Stimulated activated naive CD8-positive, alpha-beta T cell treated with anti-CD3 and anti-CD28 coated beads, Interleukin-15, amount 100 ng/mL, for 72 hours (primary cell): Measurements from ENCODE around the gene ELF4.
"Not testable (repeated sequence)": the region's sequence is repeated elsewhere in the genome, so short reads cannot be mapped to it uniquely, and the experiment has no call there.

Source experiments
- ATAC-seq: fragments of 150-1000 bp; cut with Tn5 transposase; 2 replicates; pipeline ENCODE4 v1.10.0; 2021; ENCODE audit warnings: mild to moderate bottlenecking, moderate library complexity
- DNase-seq, 2 donors: peaks; one replicate each; pipeline ENCODE4 v3.0.0; 2021 to 2022
- H3K27ac Mint-ChIP-seq, 2 donors: one replicate each; pipeline ENCODE4 v1.8.0; 2022; ENCODE audit warnings: mild to moderate bottlenecking in 2 of 2, mixed read lengths in 2 of 2, moderate library complexity in 2 of 2
- H3K27me3 Mint-ChIP-seq: one replicate; pipeline ENCODE4 v1.8.0; 2022; ENCODE audit warnings: mixed read lengths
- H3K4me1 Mint-ChIP-seq: one replicate; pipeline ENCODE4 v1.8.0; 2022; ENCODE audit warnings: mild to moderate bottlenecking, mixed read lengths
- H3K4me3 Mint-ChIP-seq, 2 donors: one replicate each; pipeline ENCODE4 v1.8.0; 2022; ENCODE audit warnings: mild to moderate bottlenecking in 2 of 2, mixed read lengths in 2 of 2, moderate library complexity in 1 of 2
- H3K9me3 Mint-ChIP-seq, 2 donors: one replicate each; pipeline ENCODE4 v1.8.0; 2022; ENCODE audit warnings: mixed read lengths in 2 of 2

Gene ELF4

DNA sequence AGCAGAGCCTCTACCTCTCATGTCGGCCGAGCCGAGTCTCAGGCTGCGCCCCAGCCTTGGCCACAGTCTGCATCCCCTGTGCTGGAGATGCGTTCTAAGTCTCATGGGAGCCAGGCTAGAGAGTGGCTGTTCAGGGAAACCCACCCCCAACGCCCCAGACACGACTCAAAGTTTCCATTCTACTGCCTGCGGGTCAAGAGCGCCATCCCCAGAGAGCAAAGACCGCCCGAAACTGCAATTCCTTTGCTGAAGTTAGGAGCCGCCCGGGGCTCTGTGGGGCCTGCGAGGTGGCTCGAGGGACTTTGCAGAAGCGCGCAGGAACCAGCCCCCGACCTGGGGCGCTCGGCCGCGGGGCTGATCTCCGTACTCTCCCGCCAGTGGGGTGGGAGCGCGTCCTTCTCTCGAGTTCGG is 10.0 kb upstream of the ELF4 start:
- H3K4me1 Mint-ChIP-seq = peaks cover 34% of the 10 kb centered on the region
- ATAC-seq = peak; percentile 53

DNA sequence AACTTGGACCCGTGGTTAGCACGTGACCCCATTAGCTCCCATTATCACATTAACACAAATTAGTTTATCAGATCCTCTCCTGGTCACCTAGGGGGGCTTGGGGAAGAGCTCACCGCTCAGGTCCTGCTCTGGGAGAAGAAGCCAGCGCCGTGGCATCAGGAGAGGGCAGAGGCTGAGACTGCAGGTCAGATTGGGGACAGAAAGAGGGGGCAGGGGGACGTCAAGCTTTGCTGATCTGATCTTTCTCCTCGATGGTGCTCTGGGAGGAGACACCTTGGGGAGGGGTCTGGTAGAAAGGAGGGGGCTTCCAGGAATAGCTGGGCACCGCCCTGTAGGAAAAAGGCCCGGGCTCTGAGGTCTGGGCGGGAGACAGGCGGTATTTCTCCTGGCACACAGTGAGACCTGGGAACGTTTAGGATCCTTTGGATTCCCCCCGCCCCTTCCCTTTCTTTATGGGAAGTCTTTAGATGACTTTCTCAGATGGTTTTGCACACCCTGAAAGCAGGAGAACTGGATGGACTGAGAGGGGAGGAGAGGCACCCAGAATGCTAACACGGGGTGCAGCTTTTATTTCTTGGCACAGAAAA is 9.1 kb upstream of the ELF4 start:
- DNase-seq (no peak), ATAC-seq (no peak)
- H3K9me3 Mint-ChIP-seq = no peaks in the 10 kb centered on the region
- H3K4me1 Mint-ChIP-seq = peaks cover 43% of the 10 kb centered on the region
- no peak overlapping the region for H3K27ac Mint-ChIP-seq
- H3K4me3 Mint-ChIP-seq = no peak overlapping the region
- H3K27me3 Mint-ChIP-seq = no peaks in the 10 kb centered on the region

More for the DNA sequence above, 10.0 kb upstream of the ELF4 start:
- Mint-ChIP-seq H3K27me3 (no peaks in the 10 kb centered on the region), H3K27ac (no peak overlapping the region), H3K9me3 (no peaks in the 10 kb centered on the region), H3K4me3 (peak overlapping the region; percentile 79 to 84)
- no peak for DNase-seq

DNA sequence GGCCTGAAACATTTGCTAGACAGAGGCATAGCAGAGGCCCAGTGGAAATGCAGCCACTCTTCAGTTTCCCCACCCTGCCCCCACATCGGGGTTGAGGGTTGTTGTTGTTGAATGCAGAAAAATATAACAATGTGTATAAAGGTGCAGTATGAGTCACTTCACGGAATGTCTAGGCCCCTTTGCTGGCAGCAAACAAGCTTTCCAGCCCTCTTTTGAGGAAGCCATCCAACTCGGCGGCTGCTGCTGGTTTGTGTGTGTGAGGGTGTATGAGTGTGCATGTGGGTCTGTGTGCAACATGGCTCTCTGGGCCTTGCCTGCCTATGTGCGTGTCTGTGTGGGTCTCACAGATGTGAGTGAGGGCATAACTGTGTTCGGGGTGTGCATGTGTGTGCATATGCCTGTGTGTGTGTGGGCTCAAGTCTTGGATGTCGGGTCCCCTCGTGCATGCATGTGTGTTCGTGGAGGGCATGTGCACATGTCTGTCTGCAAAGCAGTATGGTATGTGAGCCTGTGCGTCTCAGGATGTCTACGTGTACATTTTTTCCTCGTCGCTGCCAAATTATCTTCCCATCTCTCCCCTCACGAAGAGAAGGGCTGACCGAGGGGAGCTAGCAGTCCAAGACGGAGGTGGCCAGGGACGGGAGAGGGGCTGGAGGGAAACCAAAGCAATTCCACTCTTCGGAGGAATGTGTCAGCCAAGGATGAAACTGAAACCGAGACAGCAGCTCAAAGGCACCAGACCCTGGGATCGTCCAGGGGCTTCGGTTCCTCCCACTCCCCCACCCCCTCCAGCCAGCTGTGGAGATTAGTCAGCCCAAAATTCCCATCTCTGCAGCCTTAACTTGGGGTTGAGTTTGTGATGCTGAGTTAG is 8.4 kb upstream of the ELF4 start:
- H3K4me1 Mint-ChIP-seq = peaks cover 50% of the 10 kb centered on the region
- DNase-seq (no peak), ATAC-seq (peak; percentile 13)
- H3K9me3 Mint-ChIP-seq = no peaks in the 10 kb centered on the region
- H3K27ac Mint-ChIP-seq = no peak overlapping the region
- no peak overlapping the region for H3K4me3 Mint-ChIP-seq
- H3K27me3 Mint-ChIP-seq = no peaks in the 10 kb centered on the region

DNA sequence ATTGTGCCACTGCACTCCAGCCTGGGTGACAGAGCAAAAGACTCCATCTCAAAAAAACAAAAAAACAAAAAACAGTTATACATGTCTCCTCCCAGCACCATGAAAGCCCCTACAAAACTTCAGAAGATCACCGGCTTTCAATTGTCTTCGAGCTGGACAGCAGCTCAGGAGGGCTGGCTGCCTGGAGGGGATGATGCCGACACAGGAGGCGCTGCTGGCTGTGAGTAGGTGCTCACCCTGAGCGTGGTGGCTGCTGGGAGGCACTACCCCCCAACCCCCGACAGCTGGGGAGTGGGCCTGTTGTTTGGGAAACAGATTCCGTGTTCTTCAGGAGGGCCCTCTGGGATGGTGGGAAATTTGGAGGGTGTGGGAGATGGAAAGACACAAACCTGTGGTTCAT is 6.9 kb upstream of the ELF4 start:
- DNase-seq (no peak), ATAC-seq (no peak)
- Mint-ChIP-seq H3K27ac (peak overlapping the region in 1 of 2 donors; percentile 80), H3K9me3 (no peaks in the 10 kb centered on the region), H3K4me3 (no peak overlapping the region), H3K4me1 (peaks cover 51% of the 10 kb centered on the region), H3K27me3 (no peaks in the 10 kb centered on the region)

DNA sequence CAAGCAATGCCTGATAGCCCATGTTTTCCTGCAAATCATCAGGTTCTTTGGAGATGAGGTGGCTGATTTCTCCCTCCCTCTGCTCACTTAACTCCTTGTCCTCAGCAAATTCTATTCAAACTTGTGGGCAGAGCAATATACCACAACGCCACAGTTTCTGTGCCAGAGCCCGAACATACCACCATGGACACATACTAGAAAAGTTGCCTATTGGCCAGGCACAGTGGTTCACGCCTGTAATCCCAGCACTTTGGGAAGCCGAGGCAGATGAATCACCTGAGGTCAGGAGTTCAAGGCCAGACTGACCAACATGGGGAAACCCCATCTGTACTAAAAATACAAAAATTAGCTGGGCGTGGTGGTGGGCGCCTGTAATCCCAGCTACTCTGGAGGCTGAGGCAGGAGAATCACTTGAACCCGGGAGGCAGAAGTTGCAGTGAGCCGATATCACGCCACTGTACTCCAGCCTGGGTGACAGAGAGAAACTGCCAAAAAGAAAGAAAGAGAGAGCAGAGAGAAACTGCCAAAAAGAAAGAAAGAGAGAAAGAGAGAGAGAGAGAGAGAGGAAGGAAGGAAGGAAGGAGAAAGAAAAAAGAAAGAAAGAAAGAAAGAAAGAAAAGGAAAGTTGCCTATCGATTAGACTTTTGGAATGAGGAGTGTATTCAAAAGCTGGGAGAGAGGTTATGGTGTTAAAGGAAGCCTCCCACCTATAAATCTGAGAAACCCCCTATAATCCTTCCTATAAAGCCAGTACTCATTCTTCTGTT is 5.0 kb upstream of the ELF4 start:
- not testable (repeated sequence) for ATAC-seq, H3K9me3 Mint-ChIP-seq, H3K27ac Mint-ChIP-seq, H3K27me3 Mint-ChIP-seq, H3K4me3 Mint-ChIP-seq
- peaks cover 54% of the 10 kb centered on the region for H3K4me1 Mint-ChIP-seq
- peak in 1 of 2 donors; percentile 29 for DNase-seq

DNA sequence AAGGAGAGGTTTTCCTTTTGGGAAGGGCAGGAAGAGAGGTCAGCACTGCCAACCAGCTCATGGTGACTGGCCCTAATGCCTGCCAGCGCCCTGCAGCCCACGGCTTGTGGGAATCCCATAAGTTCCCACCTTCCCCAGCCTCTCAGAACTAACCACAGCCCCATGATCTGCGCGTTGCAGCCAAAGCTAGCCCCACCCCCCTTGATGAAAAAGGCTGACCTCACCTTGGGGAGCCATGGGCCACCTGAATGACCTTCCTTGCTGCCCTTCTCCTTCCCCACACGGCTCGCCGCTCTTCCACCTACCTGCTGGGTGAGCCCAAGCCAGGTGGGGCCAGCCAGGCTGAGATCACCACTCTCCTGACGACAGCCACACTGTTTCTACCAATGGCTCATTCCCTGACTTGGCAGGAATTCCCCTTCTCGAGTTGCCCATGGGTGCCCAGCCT is 3.9 kb upstream of the ELF4 start:
- DNase-seq (no peak), ATAC-seq (no peak)
- Mint-ChIP-seq H3K4me3 (no peak overlapping the region), H3K27me3 (no peaks in the 10 kb centered on the region), H3K27ac (peak overlapping the region in 1 of 2 donors; percentile 67), H3K4me1 (peaks cover 42% of the 10 kb centered on the region), H3K9me3 (no peaks in the 10 kb centered on the region)

DNA sequence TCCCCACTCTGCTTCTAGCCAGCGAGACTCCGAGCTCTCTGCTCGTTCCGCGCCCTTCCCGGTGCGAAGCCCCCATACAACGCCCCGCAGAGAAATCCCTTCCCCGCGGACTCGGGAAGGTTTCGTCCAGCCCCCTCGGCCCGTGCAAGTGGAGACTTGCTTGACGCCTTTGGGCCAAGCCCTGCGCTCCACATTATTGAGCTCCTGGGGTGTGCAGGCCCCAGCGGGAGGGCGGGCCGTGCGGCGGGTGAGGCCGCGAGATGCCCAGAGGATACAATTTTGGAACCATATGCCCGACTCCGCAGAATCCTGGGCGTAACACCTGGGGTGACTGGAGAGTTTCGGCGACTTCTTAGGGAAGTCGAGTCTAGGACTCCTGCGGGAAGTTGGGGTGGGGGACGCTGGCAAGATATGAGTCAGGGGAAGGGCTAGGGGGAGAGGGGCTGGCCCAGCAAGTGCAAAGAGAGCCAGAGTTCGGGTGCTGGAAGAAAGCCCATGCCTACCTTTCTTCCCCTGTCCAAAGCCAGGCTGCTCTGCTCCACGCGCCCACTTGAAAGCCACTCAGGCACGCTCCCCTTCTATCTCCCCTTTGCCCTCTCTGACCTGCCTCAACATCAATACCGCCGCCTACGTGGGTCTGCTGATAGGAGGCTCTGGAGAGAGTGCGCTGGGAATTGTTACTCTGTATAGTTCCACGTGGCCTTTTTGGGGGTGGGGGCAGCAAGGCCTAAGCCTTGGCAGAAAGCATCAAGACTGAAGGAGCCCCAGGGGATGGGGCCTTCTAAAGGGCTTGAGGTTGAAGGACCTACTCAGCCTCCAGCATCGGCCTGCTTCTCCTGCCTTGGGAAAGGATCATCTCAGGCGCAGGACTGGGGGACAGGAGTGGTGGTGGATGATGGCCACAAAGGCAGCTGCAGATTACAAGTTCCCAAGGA is 1.2 kb upstream of the ELF4 start:
- Mint-ChIP-seq H3K27ac (peak overlapping the region in 1 of 2 donors; percentile 82), H3K4me3 (peak overlapping the region; percentile 37 to 63), H3K4me1 (peaks cover 52% of the 10 kb centered on the region), H3K9me3 (no peaks in the 10 kb centered on the region), H3K27me3 (no peaks in the 10 kb centered on the region)
- ATAC-seq = peak; percentile 3
- no peak for DNase-seq

DNA sequence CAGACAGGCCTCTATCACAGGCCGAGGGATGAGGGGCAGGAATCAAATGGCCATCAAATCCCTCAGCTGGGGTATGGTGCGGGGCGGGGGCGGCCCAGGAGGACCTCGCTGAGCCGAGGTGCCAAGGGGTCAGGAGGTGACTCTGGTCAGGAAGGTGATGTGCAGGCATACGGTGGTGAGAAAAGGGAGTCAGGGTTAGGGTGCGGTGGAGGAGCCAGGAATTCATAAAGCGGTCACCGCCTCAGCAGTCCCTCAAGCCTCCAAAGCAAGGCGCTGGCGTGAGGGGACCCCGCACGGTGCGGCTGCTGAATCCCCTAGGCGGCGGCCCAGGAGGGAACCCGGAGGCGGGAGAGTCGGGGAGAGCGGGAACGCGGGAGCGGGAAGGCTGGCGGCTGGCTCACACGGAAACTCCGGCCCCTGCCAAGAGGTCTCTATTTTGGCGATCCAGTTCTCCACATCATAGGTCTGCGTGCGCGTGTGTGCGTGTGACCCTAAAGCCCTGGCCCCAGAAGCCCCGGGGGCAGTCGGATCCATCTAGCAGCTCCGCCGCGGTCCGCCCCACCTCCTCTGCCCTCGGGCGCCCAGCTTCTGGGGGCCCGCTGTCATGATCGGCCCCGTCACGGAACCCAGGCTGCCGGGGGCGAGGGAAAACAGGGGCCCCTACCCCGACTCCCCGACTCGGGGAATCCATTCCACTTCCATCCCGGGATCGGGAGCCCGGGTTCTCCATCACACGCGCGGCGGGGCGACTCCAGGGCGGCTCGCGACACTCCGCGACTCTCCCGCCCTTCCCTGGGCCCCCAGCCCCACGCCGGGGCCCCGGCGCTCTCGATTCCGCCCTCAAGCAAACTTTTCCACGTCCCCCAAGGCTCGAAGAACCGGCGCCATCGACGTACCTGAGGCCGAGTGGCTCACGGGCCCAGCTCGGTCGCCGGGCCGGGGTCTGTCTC is 593 bp downstream of the ELF4 start:
- Mint-ChIP-seq H3K27me3 (no peaks in the 10 kb centered on the region), H3K27ac (peak overlapping the region; percentile 87 to 93), H3K4me1 (peaks cover 58% of the 10 kb centered on the region), H3K4me3 (peak overlapping the region; percentile 89 to 94), H3K9me3 (no peaks in the 10 kb centered on the region)
- DNase-seq (no peak), ATAC-seq (peak; percentile 24)

DNA sequence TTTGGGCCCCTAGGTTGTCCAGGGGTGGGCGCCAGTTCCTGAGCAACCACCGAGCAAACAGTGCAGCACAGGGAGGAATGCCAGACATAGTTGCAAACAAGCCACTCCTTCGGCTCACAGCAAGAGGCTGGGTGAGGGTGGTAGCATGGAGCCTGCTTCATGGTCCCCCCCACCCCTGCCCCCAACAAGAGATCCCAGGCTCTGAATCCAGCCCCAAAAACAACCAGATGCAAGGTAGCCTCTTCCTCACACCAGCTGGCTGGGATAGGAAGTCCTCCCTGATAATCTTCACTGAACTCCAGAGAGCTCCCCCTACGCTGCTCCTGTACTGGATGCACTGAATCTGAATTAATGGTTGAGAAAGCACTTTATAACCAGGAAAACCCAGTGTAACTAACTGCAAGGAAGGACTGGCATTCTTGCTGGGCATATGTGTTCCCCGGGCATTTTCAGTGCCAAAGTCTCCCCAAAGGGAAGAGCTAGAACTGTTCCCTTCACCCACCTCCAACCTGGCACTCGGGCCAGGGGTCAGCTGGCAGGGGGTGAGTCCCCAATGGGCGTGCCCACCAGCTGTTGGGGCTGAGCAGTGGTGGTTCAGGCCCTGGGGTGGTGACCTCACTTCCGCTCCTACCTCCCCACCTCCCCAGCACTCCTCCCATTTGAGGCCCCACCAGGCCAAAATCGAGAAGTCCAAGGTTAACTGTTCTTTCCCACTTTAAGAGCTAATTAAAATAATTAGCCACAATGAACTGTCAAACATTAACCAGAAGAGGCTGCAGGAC is 1.5 kb downstream of the ELF4 start:
- no peaks in the 10 kb centered on the region for H3K9me3 Mint-ChIP-seq
- peak; percentile 76 for ATAC-seq
- no peak for DNase-seq
- H3K27me3 Mint-ChIP-seq = no peaks in the 10 kb centered on the region
- peaks cover 55% of the 10 kb centered on the region for H3K4me1 Mint-ChIP-seq
- H3K27ac Mint-ChIP-seq = peak overlapping the region; percentile 67 to 93
- peak overlapping the region; percentile 89 to 94 for H3K4me3 Mint-ChIP-seq

DNA sequence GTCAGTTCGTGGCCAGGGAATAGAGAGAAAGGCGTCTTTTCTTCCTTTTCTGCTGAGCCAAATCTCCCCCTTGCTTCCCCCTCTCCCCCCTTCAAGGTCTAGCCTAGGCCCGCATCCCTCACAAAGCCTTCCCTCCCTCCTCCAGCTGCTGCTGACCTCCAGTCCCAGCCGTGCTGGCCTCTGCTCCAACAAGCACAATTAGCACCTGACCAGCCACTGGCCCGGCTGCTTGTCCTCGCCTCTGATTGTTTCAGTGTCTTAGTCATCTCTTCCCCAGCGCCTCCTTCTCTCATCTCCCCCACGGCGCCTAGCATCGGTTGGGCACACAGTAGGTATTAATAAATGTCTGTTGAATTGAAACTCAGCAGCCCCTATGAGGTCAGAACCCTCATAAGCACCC is 4.2 kb downstream of the ELF4 start:
- Mint-ChIP-seq H3K4me3 (no peak overlapping the region), H3K4me1 (peaks cover 60% of the 10 kb centered on the region), H3K9me3 (no peaks in the 10 kb centered on the region), H3K27ac (peak overlapping the region in 1 of 2 donors; percentile 72), H3K27me3 (no peaks in the 10 kb centered on the region)
- ATAC-seq = no peak
- no peak for DNase-seq

DNA sequence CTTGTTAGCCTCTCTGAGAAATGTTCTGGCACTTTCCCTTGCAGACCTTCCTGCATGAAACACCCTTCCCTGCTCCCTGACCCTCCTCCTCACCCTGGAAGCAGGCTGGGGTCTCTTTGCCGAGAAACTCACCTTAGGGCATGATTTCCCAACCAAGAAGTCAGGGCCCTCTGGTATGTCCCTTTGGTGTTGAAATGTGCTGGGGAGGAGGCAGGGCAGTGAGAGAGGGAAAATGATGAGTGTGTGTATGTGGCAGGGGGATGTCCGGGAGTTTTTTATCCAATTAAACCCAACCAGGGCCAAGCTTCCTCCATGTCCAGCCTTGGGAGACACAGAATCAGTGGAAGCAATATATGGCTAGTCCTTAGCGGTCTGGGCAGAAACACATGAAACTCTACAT is 5.1 kb downstream of the ELF4 start:
- ATAC-seq (no peak), DNase-seq (no peak)
- H3K27me3 Mint-ChIP-seq = no peaks in the 10 kb centered on the region
- H3K27ac Mint-ChIP-seq = no peak overlapping the region
- no peak overlapping the region for H3K4me3 Mint-ChIP-seq
- no peaks in the 10 kb centered on the region for H3K9me3 Mint-ChIP-seq
- H3K4me1 Mint-ChIP-seq = peaks cover 68% of the 10 kb centered on the region

DNA sequence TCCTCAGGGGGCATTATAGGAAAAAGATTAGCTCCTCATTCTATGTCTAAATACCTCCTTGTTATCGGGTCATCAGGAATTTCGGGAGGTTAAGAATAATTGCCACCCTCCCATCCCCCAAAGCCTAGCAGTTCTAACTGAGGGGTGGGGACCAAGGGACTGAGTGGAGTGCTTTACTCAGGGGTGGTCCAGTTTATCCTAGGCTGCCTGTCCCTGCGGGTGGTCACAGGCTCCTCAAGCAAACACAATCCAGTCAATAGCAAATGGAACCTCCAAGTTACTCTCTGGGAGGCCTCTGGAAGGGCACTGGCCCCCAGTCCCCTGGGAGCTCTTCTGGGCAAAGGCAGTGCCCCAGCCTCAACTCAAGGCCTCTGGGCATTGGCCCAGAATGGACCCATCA is 6.7 kb downstream of the ELF4 start:
- no peak overlapping the region for H3K4me3 Mint-ChIP-seq
- no peaks in the 10 kb centered on the region for H3K27me3 Mint-ChIP-seq
- peaks cover 76% of the 10 kb centered on the region for H3K4me1 Mint-ChIP-seq
- ATAC-seq = no peak
- no peaks in the 10 kb centered on the region for H3K9me3 Mint-ChIP-seq
- DNase-seq = no peak
- H3K27ac Mint-ChIP-seq = no peak overlapping the region

DNA sequence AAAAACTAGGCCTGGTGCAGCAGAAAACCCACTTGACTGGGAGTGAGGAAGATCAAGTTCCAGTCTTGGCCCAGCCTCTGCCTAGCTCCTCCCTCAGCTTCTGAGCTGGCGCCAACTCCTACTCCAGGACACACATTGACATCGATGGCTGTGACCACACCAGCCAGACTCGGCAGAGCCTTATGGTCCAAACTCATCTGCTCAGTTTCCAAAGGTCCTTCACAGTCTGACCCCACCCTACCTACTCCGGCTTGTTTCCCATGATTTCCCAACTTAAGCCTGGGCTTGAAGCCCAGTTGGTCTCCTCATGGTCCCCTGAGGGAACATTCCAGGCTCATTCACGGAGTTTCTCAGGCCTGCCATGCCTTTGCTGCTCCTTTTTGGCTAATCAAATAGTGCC is 10.1 kb downstream of the ELF4 start:
- Mint-ChIP-seq H3K9me3 (no peaks in the 10 kb centered on the region), H3K4me1 (peaks cover 73% of the 10 kb centered on the region), H3K4me3 (no peak overlapping the region), H3K27me3 (no peaks in the 10 kb centered on the region), H3K27ac (no peak overlapping the region)
- DNase-seq = no peak
- no peak for ATAC-seq
